Activated CD4-positive, alpha-beta T cell treated with anti-CD3 and anti-CD28 coated beads, Interleukin-2, amount 50 U/mL, for 16 hours (primary cell): Measurements from ENCODE around the gene ITGA3.
"Not testable (repeated sequence)": the region's sequence is repeated elsewhere in the genome, so short reads cannot be mapped to it uniquely, and the experiment has no call there.

Experiments
- DNase-seq: peaks from one replicate; pipeline ENCODE4 v3.0.0-alpha.2; 2020

Gene ITGA3

GRCh38 chr17:50052822-50053653 lies 2.9 kb upstream of the ITGA3 start:
- DNase-seq, result no peak

DNA sequence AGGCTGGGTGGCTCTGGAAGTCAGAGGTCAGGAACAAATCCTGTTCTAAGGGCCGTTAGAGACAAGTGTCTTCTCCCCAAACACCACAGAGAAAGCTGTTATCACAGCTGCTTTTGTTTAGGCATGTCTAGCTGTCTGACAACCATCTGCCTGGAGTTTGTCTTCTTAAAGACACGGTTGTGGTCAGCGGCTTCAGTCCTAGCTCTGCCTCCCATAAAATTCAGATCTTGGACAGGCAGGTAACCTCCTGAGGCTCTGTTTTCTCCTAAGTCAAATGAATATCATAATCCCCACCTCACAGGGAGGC lies 2.3 kb upstream of the ITGA3 start:
- DNase-seq, result no peak

DNA sequence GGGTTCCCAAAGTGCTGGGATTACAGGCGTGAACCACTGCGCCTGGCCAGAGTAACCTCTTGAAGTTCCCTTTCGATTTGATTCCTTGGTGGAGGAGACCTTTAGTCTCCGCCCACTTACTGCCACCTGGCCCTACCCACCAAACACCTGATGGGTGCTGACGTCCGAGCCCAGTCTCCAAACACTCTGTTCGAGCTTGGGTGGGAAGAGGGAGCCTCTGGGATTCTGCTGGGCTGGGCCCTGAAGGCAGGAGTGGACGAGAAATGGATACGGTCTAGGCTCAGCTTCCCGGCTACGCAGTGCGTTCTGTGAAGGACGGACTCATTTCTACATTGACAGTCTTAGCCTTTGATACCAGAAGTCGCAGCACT lies 870 bp upstream of the ITGA3 start:
- peak; percentile 8 for DNase-seq

- DNase-seq, result peak; percentile 70
Observed at GRCh38 chr17:50056217-50056960, 479 bp downstream of the ITGA3 start.

- no peak for DNase-seq
Observed at GRCh38 chr17:50056961-50057330, 1.0 kb downstream of the ITGA3 start.

- no peak for DNase-seq
Observed at GRCh38 chr17:50057521-50057991, 1.6 kb downstream of the ITGA3 start.

DNA sequence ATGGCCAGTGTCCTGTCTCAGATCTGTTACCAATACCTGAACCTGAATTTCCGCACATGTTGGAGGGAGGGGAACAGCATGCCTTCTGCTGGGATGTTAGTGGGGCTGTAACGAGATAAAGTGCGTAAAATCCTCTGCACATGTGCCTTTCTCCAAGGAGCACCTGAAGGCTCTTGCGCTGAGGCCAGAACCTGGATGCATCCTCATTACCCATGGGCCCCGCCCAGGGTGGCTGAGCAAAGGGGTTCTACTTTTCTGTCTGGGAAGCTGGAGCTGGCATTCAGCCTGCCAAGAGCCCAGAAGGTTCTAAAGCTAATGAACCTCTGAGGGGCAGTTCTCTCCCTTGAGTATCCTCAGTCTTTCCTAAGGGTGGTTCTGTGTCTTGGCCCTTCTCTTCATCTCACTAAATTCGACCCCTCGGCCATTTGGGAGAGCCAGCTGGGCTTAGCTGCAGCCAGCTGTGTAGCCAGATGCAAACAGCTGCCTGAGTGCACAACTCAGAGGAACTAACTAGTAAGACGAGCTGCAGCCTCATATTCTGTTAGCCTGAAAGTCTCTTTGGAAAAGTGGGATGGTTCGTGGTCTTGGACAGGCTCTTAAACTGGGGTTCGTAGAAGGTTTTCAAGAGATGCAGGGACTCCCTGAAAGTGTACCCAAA lies 2.5 kb downstream of the ITGA3 start:
- DNase-seq, result no peak

DNA sequence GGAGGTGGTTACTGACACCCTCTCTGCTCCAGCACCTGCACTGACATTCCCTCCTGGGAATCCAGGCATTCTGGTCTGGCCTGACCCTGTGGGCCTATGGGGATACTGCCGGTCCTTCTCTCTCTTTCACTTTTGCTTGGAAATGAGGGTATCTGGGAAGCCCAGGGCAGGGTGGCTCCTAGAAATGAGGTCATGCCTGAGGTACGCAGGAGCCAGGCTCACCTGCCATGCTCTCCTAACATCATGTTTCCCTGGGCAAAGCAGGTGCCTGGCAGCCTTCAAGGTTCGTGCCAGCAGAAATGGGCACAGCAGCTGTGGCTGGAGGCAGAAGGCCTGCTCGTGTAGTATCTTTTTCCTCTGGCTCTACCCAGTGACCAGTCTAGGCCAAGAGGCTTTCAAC lies 3.3 kb downstream of the ITGA3 start:
- no peak for DNase-seq

- no peak for DNase-seq
Observed at GRCh38 chr17:50059759-50060273, 3.9 kb downstream of the ITGA3 start.

GRCh38 chr17:50060951-50061712 lies 5.2 kb downstream of the ITGA3 start:
- no peak for DNase-seq

DNA sequence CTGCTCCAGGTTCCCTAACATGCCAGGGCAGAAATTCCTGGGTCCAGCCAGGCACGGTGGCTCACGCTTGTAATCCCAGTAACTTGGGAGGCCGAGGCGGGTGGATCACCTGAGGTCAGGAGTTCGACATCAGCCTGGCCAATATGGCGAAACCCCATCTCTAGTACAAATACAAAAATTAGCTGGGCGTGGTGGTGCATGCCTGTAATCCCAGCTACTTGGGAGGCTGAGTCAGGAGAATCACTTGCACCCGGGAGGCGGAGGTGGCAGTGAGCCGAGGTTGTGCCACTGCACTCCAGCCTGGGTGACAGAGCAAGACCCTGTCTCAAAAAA lies 5.8 kb downstream of the ITGA3 start:
- DNase-seq, result not testable (repeated sequence)

DNA sequence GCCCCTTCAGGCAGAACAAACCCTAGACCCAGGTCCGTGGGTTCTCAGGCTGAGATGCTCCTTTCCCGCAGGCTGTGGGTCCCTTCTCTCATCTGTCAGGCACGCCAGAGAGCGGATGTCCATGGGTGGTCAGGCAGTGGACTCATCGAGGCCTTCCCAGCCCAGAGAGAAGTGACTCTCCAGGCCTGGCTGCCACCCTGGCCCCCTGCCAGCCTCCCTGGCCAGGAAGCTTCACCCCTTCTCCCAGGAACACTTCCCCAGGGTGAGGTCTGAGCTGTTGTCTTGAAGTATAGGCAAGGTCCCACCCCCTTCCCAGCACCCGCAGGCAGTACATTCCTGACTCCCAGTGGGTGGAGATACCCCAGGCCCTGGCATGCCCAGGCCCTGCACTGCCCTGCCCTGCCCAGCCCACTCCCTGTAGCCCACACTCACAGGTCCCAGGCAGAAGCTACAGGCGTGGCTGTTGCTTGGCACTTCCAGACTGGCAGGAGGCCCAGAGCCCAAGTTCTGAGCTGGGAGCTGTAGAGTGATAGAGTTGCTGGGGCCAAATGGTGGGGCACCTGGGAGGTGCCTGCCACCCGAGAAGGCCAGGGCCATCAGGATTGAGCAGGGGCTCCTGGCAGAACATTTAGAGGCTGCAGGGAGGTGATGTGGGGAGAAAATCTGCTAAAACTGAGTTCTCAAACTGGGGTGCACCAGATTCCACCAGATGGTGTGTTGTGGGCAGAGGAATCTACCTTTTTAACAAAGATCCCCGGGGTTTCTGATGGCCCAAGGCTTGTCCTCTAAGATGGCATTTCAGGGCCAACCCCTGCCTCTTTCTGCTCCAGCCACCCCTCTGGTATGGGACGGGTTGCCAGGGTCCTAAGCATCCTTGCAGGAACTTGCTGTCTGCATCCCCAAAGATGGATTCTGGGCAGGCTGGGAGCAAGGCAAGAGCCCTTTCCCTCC lies 6.7 kb downstream of the ITGA3 start:
- DNase-seq, result no peak

DNA sequence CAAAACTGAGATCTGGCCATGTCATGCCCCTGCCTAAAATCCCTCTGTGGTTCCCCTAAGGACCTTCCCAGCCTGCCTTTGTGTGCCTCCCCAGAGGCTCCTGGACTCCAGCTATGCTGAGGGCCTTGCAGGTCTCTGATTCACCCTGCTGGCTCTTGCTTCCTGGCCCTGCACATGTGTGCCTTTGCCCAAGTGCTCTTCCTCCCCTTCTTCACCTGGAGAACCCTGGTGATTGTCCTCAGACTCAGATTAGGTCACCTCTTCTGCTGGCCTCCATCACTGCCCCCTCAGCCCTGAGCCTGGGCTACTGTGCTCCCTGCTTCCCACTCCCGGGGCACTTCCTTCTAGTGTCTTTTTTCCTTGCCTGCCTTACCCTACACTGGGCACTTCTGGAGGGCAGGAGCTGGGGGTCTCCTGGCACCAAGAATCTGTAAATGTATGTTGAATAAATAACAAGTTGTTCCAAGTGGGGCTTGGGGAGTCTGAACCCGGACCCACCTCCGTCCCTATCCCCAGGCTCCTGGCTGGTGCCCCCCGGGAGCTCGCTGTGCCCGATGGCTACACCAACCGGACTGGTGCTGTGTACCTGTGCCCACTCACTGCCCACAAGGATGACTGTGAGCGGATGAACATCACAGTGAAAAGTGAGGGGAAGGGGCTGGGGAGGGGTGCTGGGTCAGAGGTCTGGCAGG lies 7.8 kb downstream of the ITGA3 start:
- no peak for DNase-seq

DNA sequence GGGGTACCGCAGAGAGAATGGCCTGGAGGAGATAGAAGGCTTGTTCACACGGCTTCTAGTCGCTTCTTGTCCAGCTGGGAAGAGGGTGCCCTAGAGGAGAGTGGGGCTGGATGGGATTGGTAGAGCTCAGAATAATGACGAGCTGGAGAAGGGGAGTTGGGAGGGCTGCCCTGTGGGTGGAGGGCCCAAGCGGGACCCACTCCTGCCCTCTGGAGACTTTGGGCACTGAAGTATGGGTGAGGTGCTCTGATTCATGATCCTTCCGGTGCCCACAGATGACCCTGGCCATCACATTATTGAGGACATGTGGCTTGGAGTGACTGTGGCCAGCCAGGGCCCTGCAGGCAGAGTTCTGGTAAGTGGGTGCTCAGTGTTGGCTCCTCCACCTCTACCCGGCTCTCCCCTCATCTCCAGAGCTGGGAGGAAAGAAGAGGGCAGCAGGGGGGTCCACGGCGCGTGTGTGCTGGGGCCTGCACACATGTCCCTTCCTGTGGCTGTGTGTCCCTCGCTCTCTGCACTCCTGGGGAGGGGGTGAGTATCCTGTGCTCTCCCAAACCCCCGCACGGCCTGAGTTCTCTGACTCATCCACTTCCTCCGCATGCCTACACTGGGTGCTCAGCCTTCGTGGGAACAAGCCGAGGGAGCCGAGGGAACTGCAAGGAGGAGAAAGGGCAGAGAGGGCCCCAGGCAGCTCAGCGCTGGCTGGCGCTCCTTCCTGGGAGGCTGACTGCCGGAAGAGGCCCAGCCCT lies 8.5 kb downstream of the ITGA3 start:
- no peak for DNase-seq

DNA sequence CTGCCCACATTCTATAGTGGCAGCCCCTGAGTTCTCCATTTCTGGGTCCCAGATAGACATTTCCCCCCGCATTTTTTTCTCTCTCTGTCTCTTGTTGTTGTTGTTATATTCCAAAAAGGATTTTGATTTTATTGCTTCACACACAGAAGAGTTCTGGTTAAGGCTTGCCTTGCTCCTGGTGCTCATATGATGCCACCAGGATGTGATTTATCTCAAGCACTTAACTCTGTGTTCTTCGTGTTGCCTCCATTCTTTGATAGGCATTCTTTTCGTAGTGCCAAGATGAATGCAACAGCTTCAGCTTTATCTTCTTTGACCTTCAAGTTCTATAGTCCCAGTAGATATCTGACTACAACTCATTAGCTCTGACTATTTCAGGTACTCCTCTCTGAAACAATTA lies 9.1 kb downstream of the ITGA3 start:
- DNase-seq, result no peak

DNA sequence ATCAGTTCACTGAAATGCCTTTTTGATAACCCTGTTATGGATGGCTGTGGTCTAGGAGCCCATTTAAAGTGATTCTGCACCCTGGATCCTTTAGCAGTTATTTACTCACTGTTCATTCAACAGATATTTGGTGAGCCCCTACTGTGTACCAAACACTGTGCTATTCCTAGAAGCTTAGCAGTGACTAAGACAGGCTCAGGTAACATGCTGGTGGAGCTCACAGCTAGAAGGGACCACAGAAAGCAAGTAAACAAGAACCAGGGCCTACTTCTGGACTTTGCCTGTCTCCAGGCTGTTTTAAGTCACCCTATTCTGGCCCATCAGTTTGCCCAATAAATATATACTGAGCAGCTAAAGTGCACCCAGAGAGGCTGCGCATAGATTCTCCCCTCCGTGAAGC lies 11.1 kb downstream of the ITGA3 start:
- no peak for DNase-seq

DNA sequence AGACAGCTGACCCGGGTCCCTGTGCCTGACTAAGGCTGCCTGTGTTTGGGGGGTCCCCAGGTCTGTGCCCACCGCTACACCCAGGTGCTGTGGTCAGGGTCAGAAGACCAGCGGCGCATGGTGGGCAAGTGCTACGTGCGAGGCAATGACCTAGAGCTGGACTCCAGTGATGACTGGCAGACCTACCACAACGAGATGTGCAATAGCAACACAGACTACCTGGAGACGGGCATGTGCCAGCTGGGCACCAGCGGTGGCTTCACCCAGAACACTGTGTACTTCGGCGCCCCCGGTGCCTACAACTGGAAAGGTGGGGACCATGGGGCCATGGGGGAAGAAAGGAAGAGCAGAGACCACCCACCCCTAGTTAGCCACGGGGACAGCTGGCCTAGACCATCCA lies 12.1 kb downstream of the ITGA3 start:
- DNase-seq, result no peak

DNA sequence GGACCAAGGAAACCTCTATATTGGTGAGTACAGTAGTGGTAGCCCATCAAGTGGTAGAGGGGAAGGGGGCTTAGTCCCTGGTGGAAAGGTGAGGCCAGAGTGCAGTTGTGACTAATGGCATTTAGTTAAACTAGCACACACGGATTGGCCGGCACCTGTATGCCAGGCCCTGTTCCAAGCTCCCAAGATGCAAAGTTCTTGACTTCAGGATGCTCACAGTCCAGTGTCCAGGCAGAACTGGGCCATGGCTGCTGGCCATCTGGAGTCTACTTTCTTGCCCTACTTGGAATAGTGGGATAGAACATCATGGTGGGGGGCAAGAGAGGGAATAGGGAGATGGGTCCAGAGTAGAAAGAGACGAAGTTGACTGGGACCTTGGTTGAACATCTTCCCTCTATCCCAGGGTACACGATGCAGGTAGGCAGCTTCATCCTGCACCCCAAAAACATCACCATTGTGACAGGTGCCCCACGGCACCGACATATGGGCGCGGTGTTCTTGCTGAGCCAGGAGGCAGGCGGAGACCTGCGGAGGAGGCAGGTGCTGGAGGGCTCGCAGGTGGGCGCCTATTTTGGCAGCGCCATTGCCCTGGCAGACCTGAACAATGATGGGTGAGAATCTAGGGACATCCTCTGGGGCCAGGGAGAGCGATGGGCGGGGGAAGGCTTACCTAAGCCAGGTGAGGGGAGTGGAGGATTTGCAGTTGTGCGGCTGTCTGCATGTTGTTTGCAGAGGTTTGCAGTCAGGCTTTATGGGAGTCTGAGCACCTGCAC lies 15.2 kb downstream of the ITGA3 start:
- DNase-seq, result no peak

DNA sequence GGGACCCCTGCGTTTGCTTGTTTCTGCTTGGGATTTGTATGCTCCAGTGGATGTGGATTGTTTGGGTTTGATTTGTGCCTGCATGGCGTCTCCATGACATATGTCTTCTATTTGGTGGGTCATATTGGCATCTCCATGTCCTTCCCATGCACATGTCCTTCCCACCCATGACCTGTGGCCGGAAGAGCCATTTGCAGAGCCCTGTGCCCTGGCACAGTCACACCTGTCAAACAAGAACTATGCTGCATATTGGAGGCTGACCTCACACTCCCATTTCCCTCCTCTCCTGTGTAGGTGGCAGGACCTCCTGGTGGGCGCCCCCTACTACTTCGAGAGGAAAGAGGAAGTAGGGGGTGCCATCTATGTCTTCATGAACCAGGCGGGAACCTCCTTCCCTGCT lies 15.8 kb downstream of the ITGA3 start:
- DNase-seq, result no peak

GRCh38 chr17:50072130-50072529 lies 16.2 kb downstream of the ITGA3 start:
- no peak for DNase-seq
